Prostate gland (tissue), 2 donors: ENCODE results near the gene FADS1. TPM values are rescaled to one million over a fixed set of nuclear protein-coding genes. Genes with fewer than 3 reads are reported as not detected.

Experiments
- DNase-seq: peaks from one replicate; pipeline ENCODE4 v3.0.0-alpha.2; 2019; ENCODE audit warnings: low spot score
- H3K27ac ChIP-seq, 2 donors: fragments of 200-600 bp; sonication (generic); 2 replicates each; pipeline ENCODE4 v1.5.1; 2017 to 2019
- H3K27me3 ChIP-seq: fragments of 200-600 bp; sonication (generic); replicated peaks from 2 replicates; pipeline ENCODE4 v1.5.1; 2019; ENCODE audit not compliant: insufficient read depth
- H3K36me3 ChIP-seq, 2 donors: fragments of 200-600 bp; sonication (generic); 1 replicate in 1 of 2; 2 replicates in 1 of 2; pipeline versions ENCODE4 v1.5.1 to v1.8.1; 2017 to 2019
- H3K4me1 ChIP-seq: fragments of 200-600 bp; sonication (generic); replicated peaks from 2 replicates; pipeline ENCODE4 v1.5.1; 2019
- H3K4me3 ChIP-seq, 2 donors: fragments of 200-600 bp; sonication (generic); 2 replicates each; pipeline ENCODE4 v1.5.1; 2017 to 2019
- H3K9me3 ChIP-seq: fragments of 200-600 bp; sonication (generic); 2 replicates; pipeline ENCODE4 v1.5.1; 2017
- CTCF ChIP-seq, 4 experiments: fragments of 200-600 bp in 2 of 4; fragments of 450-650 bp in 2 of 4; sonication (generic) in 2 of 4; IDR thresholded peaks; 1 replicate in 3 of 4; 2 replicates in 1 of 4; pipeline ENCODE4 v1.5.1; 2016 to 2019; ENCODE audit warnings: antibody characterized with exemption in 4 of 4, mild to moderate bottlenecking in 2 of 4, moderate library complexity in 2 of 4
- POLR2A ChIP-seq: fragments of 450-650 bp; IDR thresholded peaks from one replicate; pipeline ENCODE4 v1.6.1; 2016; ENCODE audit warnings: antibody characterized with exemption, mild to moderate bottlenecking
- POLR2AphosphoS5 ChIP-seq: sonication (generic); formaldehyde crosslinking; IDR thresholded peaks from one replicate; pipeline ENCODE4 v1.6.1; 2017; ENCODE audit warnings: antibody characterized with exemption
- WGBS: methylation state at CpG from one replicate; pipeline ENCODE4 v1.1.5; 2018; 5-methylcytosine and 5-hydroxymethylcytosine counted together
- intact Hi-C: fragments of 100-400 bp; cut with DNase I; formaldehyde crosslinking; loops from one replicate; pipeline ENCODE4 v1.14.2; 2022
- total RNA-seq, 2 donors: library from RNA; depleted of rRNA; stranded (reverse); fragments of >200 nt; gene quantifications; one replicate each; pipeline ENCODE4 v1.1.0, GENCODE V29; 2016

FADS1 gene
- total RNA-seq, 2 donors from 2014 or later: 15.0 to 38.7 TPM

GRCh38 chr11:61826930-61827570, 10.2 kb upstream of the FADS1 start:
- no peaks in the 10 kb centered on the region for H3K27me3 ChIP-seq
- intact Hi-C loops: no loop called here
- DNase-seq: no peak
- WGBS: 25% methylated on average over 23 of the region's 23 CpGs
- no peaks in the 10 kb centered on the region for H3K9me3 ChIP-seq
- no peaks in the 10 kb centered on the region for H3K36me3 ChIP-seq
- H3K27ac ChIP-seq: peak overlapping the region; percentile 77 to 86
- peaks cover 7% of the 10 kb centered on the region for H3K4me1 ChIP-seq
- H3K4me3 ChIP-seq: peak overlapping the region; percentile 44 to 71
- TF ChIP-seq POLR2A (no peak), POLR2AphosphoS5 (no peak), CTCF (IDR thresholded peaks at IDR 0.05) (no peak)

DNA sequence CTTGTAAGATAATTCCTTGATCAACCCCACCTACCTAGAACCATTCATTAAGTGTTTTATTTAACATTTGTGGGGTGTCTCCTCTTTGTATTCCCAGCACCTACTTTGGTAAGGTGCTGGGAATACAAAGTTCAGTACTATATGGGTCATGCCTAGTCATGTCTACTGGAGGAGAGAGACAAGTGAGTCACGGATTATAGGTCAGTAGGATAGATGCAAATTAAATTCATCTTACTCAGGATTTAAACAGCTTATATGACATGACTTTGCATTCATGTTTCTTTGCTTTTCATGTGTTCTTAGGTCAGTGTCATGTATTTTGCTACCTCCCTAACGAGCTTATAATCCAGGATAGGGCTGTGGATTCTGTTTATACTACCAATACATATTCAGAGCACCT, 3.4 kb upstream of the FADS1 start:
- WGBS: 81% methylated on average over 2 of the region's 2 CpGs
- TF ChIP-seq POLR2A: no peak
- no peak for TF ChIP-seq CTCF (IDR thresholded peaks at IDR 0.05)
- no peak for TF ChIP-seq POLR2AphosphoS5
- intact Hi-C loops: no loop called here

GRCh38 chr11:61817471-61818202, 834 bp upstream of the FADS1 start:
- 70% methylated on average over 6 of the region's 6 CpGs for WGBS
- no peak for DNase-seq

More for the DNA sequence above, 3.4 kb upstream of the FADS1 start:
- Histone ChIP-seq H3K4me3 (no peak overlapping the region), H3K27me3 (no peaks in the 10 kb centered on the region), H3K36me3 (no peaks in the 10 kb centered on the region), H3K27ac (no peak overlapping the region), H3K9me3 (no peaks in the 10 kb centered on the region), H3K4me1 (no peaks in the 10 kb centered on the region)
- no peak for DNase-seq

DNA sequence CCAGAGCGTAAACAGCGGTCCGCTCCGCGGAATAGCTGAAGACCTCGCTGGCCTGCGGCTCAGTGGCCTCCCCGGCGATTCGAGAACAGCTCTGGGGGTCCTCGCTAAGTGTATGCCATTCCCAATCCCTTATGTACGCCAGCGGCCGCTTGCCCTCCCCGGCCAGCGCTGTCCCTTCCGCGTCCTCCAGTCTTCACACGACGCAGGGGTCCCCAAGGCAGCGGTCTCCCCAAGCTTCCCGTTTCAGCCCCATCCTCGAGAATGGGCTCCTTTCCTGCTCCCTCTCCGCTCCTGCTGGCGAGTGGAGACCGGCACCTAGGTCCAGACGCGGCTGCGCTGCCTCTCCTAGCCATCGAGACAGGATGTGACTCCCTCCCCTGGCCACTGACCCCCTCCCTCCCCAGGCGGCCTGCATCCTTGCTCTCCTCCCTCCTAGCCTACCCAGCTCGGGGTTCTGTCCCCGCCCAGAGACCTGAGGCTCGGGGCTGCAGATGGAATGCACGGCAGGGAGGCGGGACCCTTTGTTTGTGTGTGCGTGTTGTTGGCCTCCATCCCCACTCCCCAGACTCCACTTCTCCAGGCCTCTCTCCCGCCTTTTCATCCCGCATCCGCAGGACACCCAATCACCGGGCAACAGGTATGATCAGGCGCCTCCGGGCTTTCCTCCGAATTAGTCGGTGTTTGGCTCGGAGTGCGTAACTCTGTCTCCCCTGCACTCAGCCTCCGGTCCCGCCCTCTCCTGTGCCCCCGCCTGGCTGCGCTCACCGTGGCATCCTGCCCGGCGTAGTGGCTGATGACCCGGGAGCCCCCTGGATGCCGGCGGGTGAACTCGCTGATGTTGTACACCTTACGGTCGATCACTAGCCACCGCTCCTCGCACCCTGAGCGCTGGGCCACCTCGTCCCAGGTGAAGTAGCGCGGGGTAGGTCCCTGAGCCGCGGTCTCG, 740 bp downstream of the FADS1 start:
- peak; percentile 33 for DNase-seq
- intact Hi-C loops: loop anchor here (5.0 kb wide), 2 partner anchors 71 to 156 kb away; no protein-coding TSS in a partner anchor
- under 1% methylated on average over 51 of the region's 69 CpGs for WGBS

More at GRCh38 chr11:61817471-61818202, 834 bp upstream of the FADS1 start:
- H3K9me3 ChIP-seq: no peaks in the 10 kb centered on the region
- H3K36me3 ChIP-seq: no peaks in the 10 kb centered on the region
- TF ChIP-seq CTCF (IDR thresholded peaks at IDR 0.05) (no peak), POLR2A (no peak), POLR2AphosphoS5 (no peak)
- no peaks in the 10 kb centered on the region for H3K27me3 ChIP-seq
- no peak overlapping the region for H3K4me3 ChIP-seq
- intact Hi-C loops: loop anchor here (5.0 kb wide), 2 partner anchors 70 to 155 kb away; no protein-coding TSS in a partner anchor
- H3K27ac ChIP-seq: peak overlapping the region; percentile 87 to 94
- no peaks in the 10 kb centered on the region for H3K4me1 ChIP-seq

More for the DNA sequence above, 740 bp downstream of the FADS1 start:
- H3K4me1 ChIP-seq: no peaks in the 10 kb centered on the region
- no peaks in the 10 kb centered on the region for H3K9me3 ChIP-seq
- H3K27me3 ChIP-seq: no peaks in the 10 kb centered on the region
- H3K36me3 ChIP-seq: no peaks in the 10 kb centered on the region
- H3K27ac ChIP-seq: peak overlapping the region; percentile 87 to 94
- H3K4me3 ChIP-seq: peak overlapping the region; percentile 60 to 66
- TF ChIP-seq POLR2AphosphoS5: peak; percentile 6
- TF ChIP-seq CTCF (IDR thresholded peaks at IDR 0.05): no peak
- TF ChIP-seq POLR2A: no peak
